ENCODE results near the gene SEMA3C. TPM values are rescaled to one million over a fixed set of nuclear protein-coding genes. Genes with fewer than 3 reads are reported as not detected.

Gene SEMA3C
- total and polyA plus RNA-seq, 2 donors (not counting 3 experiments of a cell fraction or from before 2014, with no cell fraction given), result 0.01 to 0.09 TPM

DNA sequence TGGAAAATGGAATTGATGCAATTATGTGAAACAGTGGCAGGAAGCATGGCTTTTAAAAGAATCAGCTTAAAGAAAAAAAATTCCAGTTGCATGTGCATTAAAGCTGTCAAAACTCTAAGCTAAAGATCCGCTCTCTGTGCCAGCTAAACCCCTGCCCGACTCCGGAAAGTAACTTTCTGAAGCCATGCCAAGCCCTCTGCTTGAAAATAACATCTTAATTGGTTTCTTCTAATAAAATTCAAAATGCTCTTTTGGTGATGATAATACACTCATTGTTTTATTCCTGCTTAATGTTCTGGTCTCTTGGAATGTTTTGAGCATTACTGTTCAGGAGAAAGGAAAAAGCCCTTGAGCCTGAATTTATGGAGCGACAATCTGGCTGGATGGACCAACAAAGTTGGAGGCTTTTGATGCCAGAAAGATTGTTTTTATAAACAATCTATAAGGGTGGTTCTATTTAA, 11.7 kb downstream of the SEMA3C start:
- H3K27ac ChIP-seq (ENCODE audit: insufficient read depth, low read depth, low read length), result no peak overlapping the region
- H3K4me1 ChIP-seq (ENCODE audit: control insufficient read depth, extremely low read depth, insufficient read depth, low read length), result no peaks in the 10 kb centered on the region
- no peak for DNase-seq (ENCODE audit: low read depth, low spot score)
- intact Hi-C loops (cut with micrococcal nuclease) (no loop called here), dilution Hi-C loops (cut with MboI; ENCODE audit: extremely low pct_ligation_motif_present, low sequenced_read_pairs) (no loop called here)
- no peak overlapping the region for H3K9ac ChIP-seq (replicated peaks; ENCODE audit: extremely low read depth, insufficient read depth, low read length)
- no peak overlapping the region for H3K4me3 ChIP-seq (replicated peaks in 1 of 3; ENCODE audit: insufficient read depth in 1 of 3, low read depth in 1 of 3, low read length in 3 of 3)
- no peaks in the 10 kb centered on the region for H4K20me1 ChIP-seq (replicated peaks; ENCODE audit: control insufficient read depth, extremely low read depth, insufficient read depth, low read length)
- TF ChIP-seq JUN (IDR thresholded peaks at IDR 0.05; ENCODE audit: borderline replicate concordance, insufficient read depth, insufficient read length, low read depth) (no peak), EZH2 (IDR thresholded peaks at IDR 0.05; ENCODE audit: borderline replicate concordance, low read depth, low read length, severe bottlenecking) (no peak), MYC (IDR thresholded peaks at IDR 0.05; ENCODE audit: low read depth, low read length) (no peak), FOS (IDR thresholded peaks at IDR 0.05; ENCODE audit: borderline replicate concordance, insufficient read depth, low read length) (no peak), CTCF (IDR thresholded peaks at IDR 0.05; ENCODE audit: extremely low read depth in 1 of 2, insufficient read depth in 1 of 2, low read depth in 1 of 2, low read length in 2 of 2) (no peak), MAX (IDR thresholded peaks at IDR 0.05; ENCODE audit: insufficient read depth, insufficient read length) (no peak), GATA2 (IDR thresholded peaks at IDR 0.05; ENCODE audit: insufficient read depth, insufficient read length, low read depth, low read length) (no peak), POLR2AphosphoS5 (IDR thresholded peaks at IDR 0.05; ENCODE audit: insufficient read depth, low read depth, low read length) (no peak), POLR2A (IDR thresholded peaks at IDR 0.05; ENCODE audit: low read depth, low read length) (no peak)
- FAIRE-seq, result no peak
- BruUV-seq (replicated peaks), result no TSS peak
- no peaks in the 10 kb centered on the region for H3K79me2 ChIP-seq (ENCODE audit: control insufficient read depth, insufficient read depth, low read length)
- no peaks in the 10 kb centered on the region for H3K9me3 ChIP-seq (replicated peaks; ENCODE audit: control insufficient read depth, insufficient read depth, low read length)
- CTCF ChIA-PET, result interaction anchor here (0.8 to 1.0 kb wide), 2 partner anchors 10 to 11 kb away, joined by 3 to 4 read pairs; partner anchors contain the start of gene SEMA3C
- no peaks in the 10 kb centered on the region for H3K36me3 ChIP-seq (ENCODE audit: control insufficient read depth in 2 of 2, extremely low read depth in 1 of 2, insufficient read depth in 2 of 2, low read length in 2 of 2)
- H3K27me3 ChIP-seq (ENCODE audit: control insufficient read depth in 2 of 2, insufficient read depth in 2 of 2, low read length in 2 of 2), result peaks cover 33 to 52% of the 10 kb centered on the region in 2 experiments
- H2AFZ ChIP-seq (ENCODE audit: low read depth, low read length), result no peak overlapping the region
- POLR2A ChIA-PET, result no interaction called here
- no peaks in the 10 kb centered on the region for H3K9me1 ChIP-seq (replicated peaks; ENCODE audit: control insufficient read depth, extremely low read depth, insufficient read depth, low read length)
- no peak overlapping the region for H3K4me2 ChIP-seq (ENCODE audit: insufficient read depth, low read length)
